Effector memory CD8-positive, alpha-beta T cell (primary cell): ENCODE data around the gene ZNF77.
A peak's percentile ranks its signal among the peaks of the same experiment; 100 is the strongest.
"Not testable (repeated sequence)": the region's sequence is repeated elsewhere in the genome, so short reads cannot be mapped to it uniquely, and the experiment has no call there.

ENCODE experiments used
- ATAC-seq: fragments of 150-1000 bp; cut with Tn5 transposase; replicated peaks from 2 replicates; pipeline ENCODE4 v1.10.0; 2021; ENCODE audit warnings: mild to moderate bottlenecking, moderate library complexity
- DNase-seq, 3 experiments: peaks; one replicate each; pipeline ENCODE4 v3.0.0; 2021
- H3K27ac Mint-ChIP-seq, 2 donors: one replicate each; pipeline ENCODE4 v1.8.0; 2022; ENCODE audit warnings: mild to moderate bottlenecking in 2 of 2, mixed read lengths in 2 of 2, moderate library complexity in 2 of 2
- H3K27me3 Mint-ChIP-seq, 2 donors: one replicate each; pipeline ENCODE4 v1.8.0; 2022; ENCODE audit warnings: mixed read lengths in 2 of 2
- H3K36me3 Mint-ChIP-seq: one replicate; pipeline ENCODE4 v1.8.0; 2022; ENCODE audit warnings: mild to moderate bottlenecking, moderate library complexity, mixed read lengths; ENCODE audit not compliant: insufficient read depth
- H3K4me1 Mint-ChIP-seq, 2 donors: one replicate each; pipeline ENCODE4 v1.8.0; 2022; ENCODE audit warnings: low read depth in 2 of 2, mixed read lengths in 2 of 2
- H3K4me3 Mint-ChIP-seq, 2 donors: one replicate each; pipeline ENCODE4 v1.8.0; 2022; ENCODE audit warnings: mild to moderate bottlenecking in 2 of 2, mixed read lengths in 2 of 2, moderate library complexity in 2 of 2
- H3K9me3 Mint-ChIP-seq, 2 donors: one replicate each; pipeline ENCODE4 v1.8.0; 2022; ENCODE audit warnings: mixed read lengths in 2 of 2

Gene ZNF77

DNA sequence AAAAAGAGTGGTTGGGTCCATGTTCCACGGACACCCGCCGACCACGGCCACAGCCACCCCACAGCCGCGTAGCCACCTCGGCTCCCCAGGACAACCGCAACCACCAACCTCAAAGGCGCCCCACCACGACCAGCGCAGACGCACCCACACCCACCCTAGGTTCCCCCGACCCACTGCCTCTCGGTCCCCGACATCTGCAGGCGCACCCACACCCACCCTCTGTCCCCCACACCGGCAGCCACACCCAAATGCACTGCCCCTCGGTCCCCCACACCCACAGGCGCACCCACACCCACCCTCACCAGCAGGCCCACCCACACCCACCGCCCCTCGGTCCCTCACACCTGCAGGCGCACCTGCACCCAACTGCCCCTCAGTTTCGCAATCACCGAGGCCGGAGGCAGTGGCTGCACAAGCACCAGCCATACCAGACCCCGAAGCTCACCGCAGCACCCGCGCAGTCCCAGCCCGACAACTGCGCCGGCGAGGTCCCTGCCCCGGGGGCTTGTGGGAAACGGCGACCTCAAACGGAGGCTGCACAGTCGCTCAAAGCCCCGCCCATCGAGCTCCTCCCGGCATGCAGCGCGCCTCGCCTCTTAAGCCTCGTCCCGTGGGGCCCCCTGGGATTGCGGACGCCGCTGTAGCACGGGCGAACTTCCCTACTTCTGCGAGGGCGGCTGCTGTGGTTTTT is 18.3 kb downstream of the ZNF77 start:
- Mint-ChIP-seq H3K27me3 (no peaks in the 10 kb centered on the region), H3K9me3 (peaks cover 0 to 10% of the 10 kb centered on the region in 2 donors), H3K4me1 (no peaks in the 10 kb centered on the region), H3K36me3 (no peaks in the 10 kb centered on the region), H3K4me3 (no peak overlapping the region), H3K27ac (no peak overlapping the region)
- no peak for ATAC-seq
- DNase-seq, result no peak

DNA sequence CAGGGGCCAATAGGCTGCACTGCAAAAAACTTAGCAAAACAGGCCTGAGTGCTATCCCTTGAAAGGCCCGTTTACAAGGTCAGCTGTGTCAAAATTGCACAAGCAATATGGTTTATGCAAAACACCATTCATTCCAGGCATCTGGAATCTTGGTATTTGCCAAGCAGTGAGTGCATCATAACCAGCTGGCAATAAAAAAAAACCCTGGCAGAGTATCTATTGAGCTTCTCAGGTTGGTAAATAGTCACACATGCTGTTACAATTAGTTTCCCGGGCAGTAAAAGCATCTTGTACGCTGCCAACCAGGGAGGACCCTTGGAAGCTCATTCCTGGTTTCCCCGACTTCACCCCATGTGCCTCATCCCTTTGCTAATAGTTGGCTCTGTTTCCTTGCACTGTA is 21.3 kb downstream of the ZNF77 start:
- DNase-seq, result no peak
- no peak for ATAC-seq
- Mint-ChIP-seq H3K27ac (no peak overlapping the region), H3K9me3 (no peaks in the 10 kb centered on the region), H3K4me3 (no peak overlapping the region), H3K4me1 (no peaks in the 10 kb centered on the region), H3K27me3 (no peaks in the 10 kb centered on the region), H3K36me3 (no peaks in the 10 kb centered on the region)

DNA sequence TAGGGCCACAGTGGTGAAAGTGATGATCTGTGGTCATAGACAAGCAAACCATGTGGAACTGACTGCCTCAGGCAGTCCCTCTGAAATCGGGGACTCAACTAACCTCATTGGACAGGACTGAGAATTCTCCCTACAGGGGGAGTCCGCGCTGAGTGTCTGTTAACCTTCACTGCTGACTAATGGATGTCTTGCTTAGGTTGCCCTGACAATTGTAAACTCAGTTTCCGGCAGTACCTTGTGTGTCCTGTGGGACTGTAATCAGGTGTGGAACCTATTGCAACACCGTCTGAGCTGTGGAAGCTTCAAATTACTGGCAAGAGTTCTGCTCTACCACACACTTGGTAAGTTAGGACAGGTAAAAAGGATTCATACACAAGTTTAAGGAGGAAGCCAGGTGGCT is 21.8 kb downstream of the ZNF77 start:
- Mint-ChIP-seq H3K9me3 (no peaks in the 10 kb centered on the region), H3K4me3 (no peak overlapping the region), H3K4me1 (no peaks in the 10 kb centered on the region), H3K36me3 (no peaks in the 10 kb centered on the region), H3K27ac (no peak overlapping the region), H3K27me3 (no peaks in the 10 kb centered on the region)
- DNase-seq (no peak), ATAC-seq (no peak)

DNA sequence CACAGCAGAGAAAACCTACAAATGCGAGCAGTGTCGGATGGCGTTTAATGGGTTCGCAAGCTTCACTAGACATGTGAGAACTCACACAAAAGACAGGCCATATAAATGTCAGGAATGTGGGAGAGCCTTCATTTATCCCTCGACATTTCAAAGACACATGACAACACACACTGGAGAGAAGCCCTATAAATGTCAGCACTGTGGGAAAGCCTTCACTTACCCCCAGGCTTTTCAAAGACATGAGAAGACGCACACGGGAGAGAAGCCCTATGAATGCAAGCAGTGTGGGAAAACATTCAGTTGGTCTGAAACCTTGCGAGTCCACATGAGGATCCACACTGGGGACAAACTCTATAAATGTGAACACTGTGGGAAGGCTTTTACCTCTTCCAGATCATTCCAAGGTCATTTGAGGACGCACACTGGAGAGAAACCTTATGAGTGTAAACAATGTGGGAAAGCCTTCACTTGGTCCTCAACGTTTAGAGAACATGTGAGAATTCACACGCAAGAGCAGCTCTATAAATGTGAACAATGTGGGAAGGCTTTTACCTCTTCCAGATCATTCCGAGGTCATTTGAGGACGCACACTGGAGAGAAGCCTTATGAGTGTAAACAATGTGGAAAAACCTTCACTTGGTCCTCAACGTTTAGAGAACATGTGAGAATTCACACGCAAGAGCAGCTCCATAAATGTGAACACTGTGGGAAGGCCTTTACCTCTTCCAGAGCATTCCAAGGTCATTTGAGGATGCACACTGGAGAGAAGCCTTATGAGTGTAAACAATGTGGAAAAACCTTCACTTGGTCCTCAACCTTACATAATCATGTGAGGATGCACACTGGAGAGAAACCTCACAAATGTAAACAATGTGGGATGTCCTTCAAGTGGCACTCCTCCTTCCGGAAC is 27.2 kb downstream of the ZNF77 start:
- peaks cover 0 to 7% of the 10 kb centered on the region in 2 donors for H3K9me3 Mint-ChIP-seq
- ATAC-seq (no peak), DNase-seq (no peak)
- H3K36me3 Mint-ChIP-seq, result peaks cover 15% of the 10 kb centered on the region
- H3K27me3 Mint-ChIP-seq, result no peaks in the 10 kb centered on the region
- H3K4me1 Mint-ChIP-seq, result no peaks in the 10 kb centered on the region
- H3K27ac Mint-ChIP-seq, result no peak overlapping the region
- no peak overlapping the region for H3K4me3 Mint-ChIP-seq

DNA sequence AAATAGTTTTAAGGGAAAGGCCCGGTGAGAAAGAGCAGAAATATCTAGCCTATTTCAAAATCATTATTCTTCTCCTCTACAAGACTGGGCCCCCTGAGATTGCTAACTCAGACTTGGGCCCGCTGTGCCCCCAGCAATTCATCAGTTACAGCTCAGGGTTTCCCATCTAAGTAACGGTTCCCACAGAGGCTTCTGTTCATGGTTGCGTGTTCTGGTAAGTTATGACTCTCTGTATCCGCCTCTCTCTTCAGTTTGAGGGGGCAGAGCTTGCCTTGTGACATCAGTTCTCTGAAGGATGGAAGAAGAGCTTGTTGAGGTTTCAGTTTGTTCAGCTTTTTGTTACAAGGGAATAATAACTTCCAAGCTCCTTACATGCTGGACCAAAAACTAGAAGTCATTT is 32.5 kb downstream of the ZNF77 start:
- DNase-seq, result no peak
- Mint-ChIP-seq H3K27me3 (no peaks in the 10 kb centered on the region), H3K9me3 (peaks cover 0 to 7% of the 10 kb centered on the region in 2 donors), H3K4me3 (no peak overlapping the region), H3K36me3 (peaks cover 17% of the 10 kb centered on the region), H3K4me1 (peaks cover 3 to 7% of the 10 kb centered on the region in 2 donors), H3K27ac (no peak overlapping the region)
- no peak for ATAC-seq

DNA sequence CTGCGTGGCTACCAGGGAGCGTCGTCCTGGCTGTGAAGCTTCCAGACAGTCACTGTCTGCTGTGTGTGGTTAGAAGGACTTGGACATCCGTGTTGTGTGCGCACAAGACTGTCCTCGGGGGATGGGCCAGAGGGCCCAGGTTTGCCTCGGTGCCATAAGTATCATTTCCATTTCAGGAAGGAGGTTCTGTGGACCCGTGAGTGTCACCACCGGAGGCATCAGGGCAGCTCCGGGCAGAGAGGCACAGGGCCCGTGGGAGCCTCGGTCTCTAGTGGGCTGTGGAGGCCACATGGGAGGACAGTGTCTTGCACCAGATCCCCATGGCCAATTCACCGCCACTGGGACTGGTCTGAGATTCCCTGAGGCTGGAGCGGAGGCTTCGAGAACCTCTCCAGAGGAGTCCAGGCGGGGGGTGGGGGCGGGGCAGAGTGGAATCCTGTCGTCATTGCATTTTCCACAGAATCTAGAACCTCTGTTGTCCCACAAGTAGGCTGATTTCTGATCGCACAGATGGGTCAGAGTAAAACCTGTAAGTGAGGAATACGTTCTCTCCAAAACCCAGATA is 38.1 kb downstream of the ZNF77 start:
- Mint-ChIP-seq H3K4me1 (peaks cover 6 to 12% of the 10 kb centered on the region in 2 donors), H3K4me3 (no peak overlapping the region), H3K36me3 (peaks cover 10% of the 10 kb centered on the region), H3K27me3 (no peaks in the 10 kb centered on the region), H3K9me3 (no peaks in the 10 kb centered on the region), H3K27ac (no peak overlapping the region)
- no peak for ATAC-seq
- DNase-seq, result no peak

DNA sequence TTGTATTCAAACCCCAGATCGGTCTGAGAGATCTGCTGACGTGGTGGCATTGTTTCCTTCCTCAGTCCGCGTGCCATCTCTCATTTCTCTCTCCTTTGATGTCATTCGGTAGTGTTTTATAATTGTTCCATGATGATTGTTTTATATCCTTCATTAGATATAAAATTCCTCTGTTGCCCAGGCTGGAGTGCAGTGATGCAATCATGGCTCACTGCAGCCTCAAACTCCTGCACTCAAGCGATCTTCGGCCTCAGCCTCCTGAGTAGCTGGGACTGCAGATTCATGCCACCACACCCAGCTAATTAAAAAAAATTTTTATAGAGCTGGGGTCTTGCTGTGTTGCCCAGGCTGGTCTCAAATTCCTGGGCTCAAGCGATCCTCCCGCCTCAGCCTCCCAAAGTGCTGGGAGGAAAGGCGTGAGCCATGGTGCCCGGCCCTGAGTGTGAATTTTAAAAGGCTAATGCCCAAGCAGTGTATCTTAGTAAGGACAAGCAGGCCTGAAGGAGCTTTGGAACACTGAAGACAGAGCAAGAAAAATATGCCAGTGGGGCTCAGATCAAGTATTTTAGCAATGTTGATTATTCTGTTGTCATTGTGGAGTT is 38.8 kb downstream of the ZNF77 start:
- Mint-ChIP-seq H3K27ac (no peak overlapping the region), H3K4me1 (peaks cover 10 to 17% of the 10 kb centered on the region in 2 donors), H3K27me3 (no peaks in the 10 kb centered on the region), H3K9me3 (no peaks in the 10 kb centered on the region), H3K4me3 (no peak overlapping the region), H3K36me3 (peaks cover 10% of the 10 kb centered on the region)
- ATAC-seq, result no peak
- DNase-seq, result no peak

DNA sequence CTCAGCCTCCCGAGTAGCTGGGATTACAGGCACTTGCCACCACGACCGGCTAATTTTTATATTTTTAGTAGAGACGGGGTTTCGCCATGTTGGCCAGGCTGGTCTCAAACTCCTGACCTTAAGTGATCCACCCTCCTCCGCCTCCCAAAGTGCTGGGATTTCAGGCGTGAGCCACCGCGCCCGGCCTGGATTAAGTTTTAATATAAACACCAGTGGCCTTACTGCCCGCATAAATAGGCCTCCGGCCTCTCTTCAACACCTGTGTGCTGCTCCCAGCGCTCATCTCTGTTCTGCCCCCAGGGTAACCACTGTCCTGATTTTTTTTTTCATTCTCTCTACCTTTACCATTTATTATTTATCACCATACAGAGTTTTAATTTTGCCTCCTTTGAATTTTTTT is 41.4 kb downstream of the ZNF77 start:
- H3K4me3 Mint-ChIP-seq, DNase-seq, H3K27me3 Mint-ChIP-seq, H3K9me3 Mint-ChIP-seq, H3K27ac Mint-ChIP-seq, ATAC-seq: not testable (repeated sequence)
- Mint-ChIP-seq H3K36me3 (peaks cover 16% of the 10 kb centered on the region), H3K4me1 (peaks cover 12 to 19% of the 10 kb centered on the region in 2 donors)

DNA sequence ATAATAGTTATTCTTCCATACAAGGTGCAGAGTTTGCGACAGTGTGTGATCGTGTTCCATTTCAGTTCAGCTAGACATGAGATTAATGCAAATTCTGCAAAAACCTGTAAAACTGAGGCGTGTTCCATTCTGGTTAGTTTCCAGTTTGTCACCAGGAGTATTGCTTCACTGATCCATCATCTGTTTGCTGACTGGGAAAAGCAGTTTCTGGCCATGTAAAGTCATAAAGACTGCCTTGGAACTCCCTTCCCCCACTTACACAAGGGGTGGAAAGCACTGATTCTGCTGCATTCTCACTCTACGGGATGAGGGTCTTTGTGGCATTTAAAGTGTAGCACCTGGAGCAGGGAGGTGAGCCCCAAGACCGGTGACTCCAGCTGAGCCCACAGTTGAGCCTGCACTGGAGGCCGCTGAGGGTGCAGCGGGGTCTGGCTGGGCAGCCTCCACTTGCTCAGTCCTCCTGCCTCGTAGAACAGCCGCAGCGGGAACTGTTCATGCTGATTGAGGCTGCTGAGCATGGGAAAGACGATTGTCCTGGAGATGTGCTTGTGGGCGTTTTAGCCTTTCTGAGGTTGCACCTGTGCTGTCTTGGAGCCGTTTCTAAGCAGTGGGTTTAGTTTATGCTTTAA is 42.1 kb downstream of the ZNF77 start:
- ATAC-seq, result no peak
- DNase-seq, result no peak
- no peak overlapping the region for H3K27ac Mint-ChIP-seq
- H3K36me3 Mint-ChIP-seq, result peaks cover 16% of the 10 kb centered on the region
- peak overlapping the region in 1 of 2 donors; percentile 99 for H3K4me3 Mint-ChIP-seq
- H3K4me1 Mint-ChIP-seq, result peaks cover 12 to 19% of the 10 kb centered on the region in 2 donors
- H3K9me3 Mint-ChIP-seq, result no peaks in the 10 kb centered on the region
- H3K27me3 Mint-ChIP-seq, result no peaks in the 10 kb centered on the region

DNA sequence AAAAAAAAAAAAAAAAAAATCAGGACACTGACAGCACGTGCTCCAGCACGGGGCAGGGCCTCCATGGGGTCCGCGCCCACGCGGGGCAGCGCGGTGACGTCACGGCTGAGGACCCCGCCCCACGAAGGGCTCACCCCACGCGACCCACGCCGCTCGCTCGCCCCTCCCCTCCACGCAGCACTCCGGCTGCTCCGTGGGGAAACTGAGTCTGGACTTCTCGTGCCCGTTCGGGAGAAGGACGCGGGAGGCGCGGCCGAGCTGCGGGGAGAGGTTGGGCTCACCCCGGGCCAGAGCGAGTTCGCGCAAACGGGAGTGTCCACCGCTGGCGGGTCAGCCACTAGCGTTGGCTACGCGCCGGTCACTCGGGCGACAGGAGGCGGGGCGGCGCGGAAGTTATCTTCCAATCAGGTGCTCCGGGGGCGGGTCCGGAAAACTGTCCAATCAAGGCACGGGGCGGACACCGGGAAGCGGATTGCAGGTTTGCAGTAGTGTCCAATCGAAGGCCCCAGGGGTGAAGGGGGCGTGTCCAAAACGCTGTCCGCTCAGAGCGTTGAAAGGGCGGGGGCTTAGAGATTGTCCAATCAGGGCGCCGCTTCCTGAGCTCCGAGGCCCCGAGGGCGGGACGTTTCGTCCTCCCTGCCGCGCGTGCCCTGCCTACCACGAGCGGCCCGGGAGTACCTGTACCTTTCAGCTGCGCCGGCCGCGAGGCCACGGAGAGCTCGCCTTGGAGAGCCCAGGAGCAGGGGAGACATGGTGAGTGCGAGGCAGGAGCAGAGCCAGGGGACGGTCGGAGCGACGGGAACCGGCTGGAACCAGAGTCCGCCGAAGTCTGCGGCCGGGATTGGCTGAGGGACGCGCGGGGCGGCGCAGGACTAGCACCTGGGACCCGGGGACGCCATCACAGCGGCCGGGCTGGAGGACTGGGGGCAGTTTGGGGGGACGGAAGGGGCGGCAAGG is 44.2 kb downstream of the ZNF77 start, which contains the start of gene ZNF57:
Gene ZNF57, plus strand, starts transcription at position 633 of the 957 bp plus-strand sequence. Its CDS starts 118 bp downstream, at position 751.
- H3K27ac Mint-ChIP-seq, result peak within 1 kb of the TSS; percentile 93 to 96
- no peaks in the 10 kb centered on the region for H3K27me3 Mint-ChIP-seq
- no peaks in the 10 kb centered on the region for H3K9me3 Mint-ChIP-seq
- ATAC-seq, result peak; percentile 97
- peaks cover 9 to 14% of the 10 kb centered on the region in 2 donors for H3K4me1 Mint-ChIP-seq
- H3K4me3 Mint-ChIP-seq, result peak within 1 kb of the TSS; percentile 99
- H3K36me3 Mint-ChIP-seq, result peaks cover 16% of the 10 kb centered on the region
- DNase-seq, result peak; percentile 91 to 97 (median 93)

DNA sequence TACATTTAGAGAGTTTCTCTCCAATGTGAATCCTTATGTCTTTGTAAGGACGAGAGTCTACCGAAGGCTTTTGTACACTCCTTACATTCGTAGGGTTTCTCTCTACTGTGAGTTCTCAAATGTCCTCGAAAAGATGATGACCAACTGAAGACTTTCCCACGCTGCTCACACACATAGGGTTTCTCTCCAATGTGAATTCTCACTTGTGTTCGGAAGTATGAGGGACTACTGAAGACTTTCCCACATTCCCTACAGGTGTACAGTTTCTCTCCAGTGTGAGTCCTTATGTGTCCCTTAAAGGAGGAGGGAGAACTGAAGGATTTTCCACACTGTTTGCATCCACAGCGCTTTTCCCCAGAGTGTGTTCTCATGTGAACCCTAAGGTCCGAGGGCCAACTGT is 48.1 kb downstream of the ZNF77 start:
- Mint-ChIP-seq H3K9me3 (no peaks in the 10 kb centered on the region), H3K27me3 (no peaks in the 10 kb centered on the region), H3K4me3 (no peak overlapping the region), H3K27ac (no peak overlapping the region), H3K36me3 (peaks cover 11% of the 10 kb centered on the region), H3K4me1 (peaks cover 7 to 11% of the 10 kb centered on the region in 2 donors)
- no peak for ATAC-seq
- DNase-seq, result no peak

DNA sequence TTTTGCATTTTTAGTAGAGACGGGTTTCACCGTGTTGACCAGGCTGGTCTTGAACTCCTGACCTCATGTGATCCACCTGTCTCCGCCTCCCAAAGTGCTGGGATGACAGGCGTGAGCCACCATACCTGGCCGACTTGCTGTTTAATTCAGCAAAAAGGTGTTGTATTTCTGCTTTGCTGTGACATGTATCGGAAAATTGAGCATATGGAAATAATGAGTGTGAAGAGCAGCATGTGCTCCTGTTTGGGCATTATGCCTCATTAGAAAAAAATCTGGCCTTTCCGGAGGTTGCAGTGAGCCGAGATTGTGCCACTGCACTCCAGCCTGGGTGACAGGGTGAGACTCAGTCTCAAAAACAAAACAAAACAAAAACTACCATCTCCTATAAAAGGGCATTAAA is 54.2 kb downstream of the ZNF77 start:
- ATAC-seq, H3K9me3 Mint-ChIP-seq, H3K27ac Mint-ChIP-seq, DNase-seq, H3K4me3 Mint-ChIP-seq, H3K27me3 Mint-ChIP-seq, H3K36me3 Mint-ChIP-seq, H3K4me1 Mint-ChIP-seq: not testable (repeated sequence)
